GM18499 (cell line): ENCODE data around the gene FRMD4A.

Source experiments
- ATAC-seq: cut with Tn5 transposase; IDR thresholded peaks from one replicate; pipeline ENCODE4 v1.9.1; 2021; ENCODE audit warnings: moderate number of reproducible peaks; ENCODE audit not compliant: insufficient read depth, unreplicated experiment

Gene FRMD4A

DNA sequence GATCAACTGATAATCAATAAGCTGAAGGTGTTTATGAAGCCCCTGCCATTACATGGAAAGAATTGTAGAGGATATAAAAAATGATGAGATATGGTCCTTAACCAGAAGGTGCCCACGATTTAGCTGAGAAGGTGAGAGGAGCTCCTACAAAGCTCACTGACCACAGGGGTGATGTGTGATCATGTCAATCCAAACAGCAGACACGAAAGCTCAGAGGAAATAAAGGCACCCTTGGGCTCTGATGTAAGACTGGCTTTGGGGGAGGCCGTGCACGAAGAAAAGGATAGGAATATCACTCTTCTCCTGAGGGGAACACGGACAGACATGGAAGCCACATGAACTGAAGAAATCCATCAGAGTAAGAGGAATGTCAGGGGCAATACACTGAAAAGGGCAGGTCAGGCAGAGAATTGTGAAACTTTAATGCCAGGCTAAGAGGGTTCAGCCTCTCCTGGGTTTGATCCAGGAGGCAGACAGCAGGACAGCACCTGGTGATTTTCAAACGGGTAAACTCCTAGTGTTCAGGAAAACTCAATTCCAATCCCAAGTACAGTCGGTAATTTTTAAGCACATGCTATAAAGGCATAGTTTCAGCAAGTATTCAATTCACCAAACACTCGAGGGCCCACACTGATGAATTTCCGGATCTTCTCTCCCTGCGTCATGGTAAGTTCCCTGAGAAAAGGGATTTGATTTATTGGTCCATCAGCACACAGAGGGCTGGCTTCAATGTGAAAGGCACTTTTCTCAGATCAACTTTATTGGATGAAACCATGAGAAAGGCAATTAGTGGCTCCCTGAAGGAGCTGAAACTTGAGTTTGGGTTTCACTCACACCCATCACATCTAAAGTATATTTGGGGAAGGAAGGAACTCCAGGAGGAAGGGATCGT, 580.2 kb downstream of the FRMD4A start:
- ATAC-seq, result no peak

DNA sequence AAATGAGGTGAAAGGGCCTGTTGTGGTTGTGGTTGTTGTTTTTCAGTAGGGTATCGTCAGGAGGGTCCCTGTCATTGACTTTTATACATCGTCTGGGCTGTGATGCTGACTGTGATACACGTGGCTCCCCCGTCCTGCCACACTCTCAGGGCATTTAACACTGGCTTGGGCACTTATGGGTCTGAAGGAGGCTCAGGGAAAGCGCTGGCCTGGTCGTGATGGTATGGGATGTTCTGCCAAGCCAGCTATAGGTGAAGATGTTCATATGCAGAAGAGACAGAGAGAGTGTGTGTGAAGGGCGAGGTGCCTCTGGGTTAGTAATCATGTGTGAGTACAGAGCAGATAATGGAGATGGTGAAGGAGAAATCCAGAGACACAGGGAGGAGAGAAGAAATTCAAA, 585.5 kb downstream of the FRMD4A start:
- ATAC-seq, result no peak

DNA sequence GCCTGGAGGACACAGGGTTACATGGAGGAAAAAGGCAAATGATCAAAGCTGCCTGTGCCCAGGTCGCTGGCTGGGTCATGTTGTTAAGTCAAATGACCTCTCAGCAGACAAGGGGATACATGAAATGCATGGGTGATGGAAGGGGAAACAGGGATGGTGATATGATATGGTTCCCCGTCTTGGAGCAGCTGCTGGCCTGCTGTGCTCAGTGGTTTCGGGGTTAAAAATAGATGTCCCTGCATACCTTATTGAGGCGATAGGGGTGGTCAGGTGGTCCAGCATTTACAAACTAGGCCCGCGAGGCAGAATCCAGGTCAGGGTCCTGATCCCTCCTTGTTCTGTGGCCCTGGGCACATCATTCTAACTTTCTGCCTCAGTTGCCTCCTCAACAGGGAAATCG, 586.8 kb downstream of the FRMD4A start:
- no peak for ATAC-seq

DNA sequence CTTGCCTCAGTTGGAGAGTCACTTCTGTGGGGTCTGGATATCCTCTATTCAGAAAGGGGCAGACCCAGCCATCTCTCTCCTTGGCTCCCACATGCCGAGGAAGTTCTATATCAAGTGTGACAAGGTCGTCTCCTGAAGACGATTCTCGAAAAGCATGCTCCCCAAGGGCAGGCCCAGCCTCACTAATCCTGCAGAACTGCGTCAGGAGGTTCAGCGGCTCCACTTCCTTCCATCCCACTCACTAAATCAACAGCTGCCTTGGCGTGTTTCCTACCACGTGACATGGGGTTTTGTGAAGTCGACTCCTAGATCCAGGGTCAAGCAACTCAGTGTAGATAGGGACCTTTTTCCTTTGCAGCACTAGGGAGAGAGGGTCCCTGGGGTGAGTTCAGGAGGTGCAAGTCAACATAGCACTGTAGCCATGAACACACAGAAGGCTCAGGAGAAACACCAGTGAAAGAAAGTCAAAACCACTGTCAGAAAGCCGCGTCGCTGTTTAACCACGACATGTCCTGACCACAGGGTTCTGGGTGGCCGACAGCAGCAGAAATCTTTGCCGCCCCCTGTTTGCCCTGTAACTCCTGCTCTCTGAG, 587.5 kb downstream of the FRMD4A start:
- no peak for ATAC-seq

DNA sequence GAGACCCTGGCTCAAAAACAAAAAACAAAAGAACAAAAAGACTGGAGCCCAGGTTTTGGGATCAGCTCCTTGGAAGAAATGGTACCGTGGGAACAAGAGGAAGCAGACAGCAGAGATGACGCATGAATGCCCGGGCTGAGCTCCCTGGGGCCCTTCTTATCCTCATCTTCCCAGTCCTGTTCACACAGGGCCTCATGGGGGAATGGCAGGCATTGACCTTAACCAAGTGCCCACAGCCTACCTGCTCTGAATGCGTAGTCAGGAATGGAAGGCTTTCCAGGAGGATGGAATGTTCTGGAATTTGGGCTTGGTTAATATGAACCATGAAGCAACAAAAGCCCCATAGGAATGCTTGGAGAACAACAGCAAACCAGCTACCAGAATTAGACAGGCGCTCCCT, 589.3 kb downstream of the FRMD4A start:
- ATAC-seq, result no peak

DNA sequence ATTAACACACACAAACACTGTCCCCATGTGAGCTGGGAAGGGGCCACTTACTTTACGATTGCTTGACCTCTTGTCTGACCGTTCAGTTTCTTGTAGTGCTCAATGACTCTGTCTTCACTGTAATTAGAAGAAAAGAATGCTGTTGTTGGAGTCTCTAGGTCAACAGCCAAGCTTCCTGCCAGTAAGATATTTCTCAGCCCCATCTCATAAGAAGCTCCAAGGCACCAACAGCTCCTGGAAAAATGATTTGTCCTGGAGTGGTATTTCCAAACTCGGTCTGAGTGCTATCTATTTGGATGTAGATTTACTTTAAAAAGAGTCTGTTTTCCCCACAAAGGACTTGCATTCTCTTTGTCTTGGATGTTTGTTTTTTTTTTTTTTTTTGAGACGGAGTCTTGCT, 590.3 kb downstream of the FRMD4A start:
- no peak for ATAC-seq

DNA sequence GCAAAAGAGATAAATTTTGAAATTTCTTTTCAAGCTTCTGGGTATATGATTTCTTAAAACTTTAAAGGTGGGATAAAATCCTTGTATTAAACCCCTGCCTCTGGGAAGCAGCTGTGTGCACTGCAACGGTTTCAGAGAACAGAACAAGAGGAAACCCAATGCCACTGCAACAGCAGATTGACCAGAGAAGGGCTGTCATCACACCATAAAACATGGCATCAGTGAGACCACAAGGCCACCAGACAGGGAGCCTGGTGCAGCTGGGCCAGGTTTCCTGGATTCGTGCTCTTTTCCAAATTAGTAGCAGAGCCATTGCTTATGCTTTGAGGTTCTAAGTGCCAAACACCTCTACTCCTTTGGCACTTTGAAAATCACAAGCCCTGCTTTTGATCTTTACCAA, 591.5 kb downstream of the FRMD4A start:
- ATAC-seq, result no peak

DNA sequence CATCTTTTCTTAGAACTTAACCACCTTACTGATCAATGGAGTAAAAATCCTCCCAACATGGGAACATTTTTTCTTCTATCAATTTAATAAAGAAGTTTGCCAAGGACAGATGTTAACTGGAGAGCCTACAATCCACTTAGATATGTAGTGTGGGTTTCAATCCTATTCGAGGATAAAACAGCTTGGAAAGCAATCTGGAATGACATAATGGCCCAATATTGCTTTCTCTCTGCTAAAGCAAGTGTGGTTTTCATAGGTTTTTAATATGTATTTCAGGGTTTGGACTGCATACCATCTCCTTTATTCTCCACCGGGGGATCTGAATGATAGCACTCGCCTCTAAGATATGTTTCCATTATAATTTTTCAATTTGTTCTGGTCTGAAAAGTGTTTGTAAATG, 594.2 kb downstream of the FRMD4A start:
- no peak for ATAC-seq

DNA sequence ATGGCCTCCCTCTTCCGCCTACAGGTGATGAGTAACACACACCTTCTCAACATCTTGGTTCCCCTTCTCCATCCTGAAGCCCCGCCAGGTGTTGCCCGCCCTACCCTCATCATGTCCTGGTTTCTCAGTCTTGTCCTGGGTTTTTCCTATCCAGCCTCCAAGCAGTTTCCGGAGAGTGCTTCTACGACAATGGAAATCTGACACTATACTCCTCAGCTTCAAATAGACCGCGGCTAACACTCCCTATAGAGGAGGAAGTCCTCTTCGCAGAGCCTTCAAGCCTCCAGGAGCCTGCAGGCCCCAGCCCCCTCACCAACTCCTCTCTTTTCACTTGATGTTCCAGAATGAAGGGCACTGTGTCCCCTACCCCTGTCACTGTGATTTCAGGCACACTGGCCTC, 596.6 kb downstream of the FRMD4A start:
- ATAC-seq, result no peak

DNA sequence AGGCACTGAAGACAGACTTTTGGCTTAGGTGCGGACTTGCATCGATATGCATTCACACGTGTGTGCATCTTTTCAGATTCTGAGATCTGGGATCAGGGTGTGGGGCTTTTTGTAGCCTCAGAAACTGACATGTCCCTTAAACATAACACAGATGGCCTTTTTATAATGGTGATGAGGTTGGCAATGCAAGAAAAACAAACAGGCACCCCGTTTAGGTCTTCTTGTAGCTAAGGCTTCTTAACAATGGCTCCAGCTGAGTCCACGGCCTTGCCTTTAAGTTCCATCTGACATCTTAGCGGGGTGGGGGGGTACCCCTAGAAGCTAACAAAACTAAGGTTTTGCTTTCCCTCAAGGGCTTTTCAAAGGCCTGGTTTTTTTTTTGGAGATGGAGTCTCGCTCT, 597.7 kb downstream of the FRMD4A start:
- ATAC-seq, result no peak

DNA sequence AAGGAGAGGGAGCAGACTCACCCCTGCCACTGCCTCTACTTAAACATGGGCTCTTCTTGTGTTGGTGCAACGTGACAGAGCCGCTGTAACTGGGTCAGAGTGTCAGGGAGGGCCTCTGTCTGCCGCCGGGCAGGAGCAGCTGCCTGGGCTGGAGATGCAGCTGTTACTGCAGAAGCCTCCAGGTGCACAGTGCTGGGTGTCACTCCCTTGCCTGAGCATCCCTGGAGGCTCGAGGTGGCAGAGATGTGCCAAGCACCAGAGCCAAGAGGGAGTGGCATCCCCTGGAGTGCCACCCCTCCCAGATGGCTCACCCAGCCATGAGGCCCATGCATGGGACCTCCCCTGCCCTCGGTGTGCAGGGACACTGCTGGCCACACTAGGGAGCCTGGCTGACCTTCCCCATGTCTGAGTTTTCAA, 598.3 kb downstream of the FRMD4A start:
- ATAC-seq, result no peak

DNA sequence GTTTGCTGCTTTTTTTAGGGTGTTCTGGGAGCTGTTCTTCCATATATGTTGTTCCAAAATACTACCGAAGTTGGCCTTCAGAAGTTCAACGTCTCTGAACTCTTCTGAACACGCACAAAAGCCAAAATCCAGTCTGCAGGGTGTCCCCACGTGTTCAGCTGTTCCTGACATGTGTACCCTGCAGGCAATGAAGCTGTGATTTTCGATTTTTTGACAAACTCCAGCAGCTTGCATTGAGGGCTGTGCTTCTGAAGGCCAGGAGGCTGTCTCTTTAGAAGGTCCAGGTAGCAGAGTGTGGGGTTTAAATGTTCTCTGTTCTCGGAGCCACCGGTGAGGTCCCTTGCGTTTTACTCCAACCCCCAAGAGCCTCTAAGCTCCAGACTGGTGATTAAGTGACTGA, 598.9 kb downstream of the FRMD4A start:
- ATAC-seq, result no peak

DNA sequence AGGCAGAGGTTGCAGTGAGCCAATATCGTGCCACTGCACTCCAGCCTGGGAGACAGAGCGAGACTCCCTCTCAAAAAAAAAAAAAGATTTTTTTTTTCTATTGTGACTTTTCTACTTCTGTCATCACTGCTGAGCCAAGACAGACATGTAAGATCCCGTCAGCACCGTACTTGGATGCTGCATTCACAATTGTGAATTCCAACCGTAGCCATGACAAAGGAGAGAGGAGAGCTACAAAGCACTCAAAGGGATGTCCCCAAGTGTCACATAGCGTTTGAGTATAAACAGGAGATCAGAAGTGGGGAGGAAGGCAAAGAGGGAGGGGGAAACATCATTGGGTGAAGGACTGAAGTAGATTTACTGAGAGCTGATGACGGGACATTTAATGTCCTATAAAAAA, 599.8 kb downstream of the FRMD4A start:
- no peak for ATAC-seq

DNA sequence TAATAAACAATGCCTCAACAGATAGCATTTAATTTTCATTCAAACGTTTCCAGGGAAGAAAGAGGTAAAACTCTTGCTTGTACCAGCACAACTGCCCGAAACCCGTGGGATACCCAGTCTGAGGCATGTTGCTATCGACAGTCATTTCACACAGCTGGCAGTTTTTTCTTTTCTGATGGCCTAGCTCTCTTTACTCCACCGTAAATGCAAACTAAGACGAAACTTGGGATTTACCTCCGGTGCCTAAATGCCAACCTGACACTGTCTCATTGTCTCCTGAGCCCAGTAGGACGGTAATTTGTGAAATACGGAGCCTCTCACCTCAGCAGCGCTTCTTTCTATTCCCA, 600.4 kb downstream of the FRMD4A start:
- no peak for ATAC-seq

DNA sequence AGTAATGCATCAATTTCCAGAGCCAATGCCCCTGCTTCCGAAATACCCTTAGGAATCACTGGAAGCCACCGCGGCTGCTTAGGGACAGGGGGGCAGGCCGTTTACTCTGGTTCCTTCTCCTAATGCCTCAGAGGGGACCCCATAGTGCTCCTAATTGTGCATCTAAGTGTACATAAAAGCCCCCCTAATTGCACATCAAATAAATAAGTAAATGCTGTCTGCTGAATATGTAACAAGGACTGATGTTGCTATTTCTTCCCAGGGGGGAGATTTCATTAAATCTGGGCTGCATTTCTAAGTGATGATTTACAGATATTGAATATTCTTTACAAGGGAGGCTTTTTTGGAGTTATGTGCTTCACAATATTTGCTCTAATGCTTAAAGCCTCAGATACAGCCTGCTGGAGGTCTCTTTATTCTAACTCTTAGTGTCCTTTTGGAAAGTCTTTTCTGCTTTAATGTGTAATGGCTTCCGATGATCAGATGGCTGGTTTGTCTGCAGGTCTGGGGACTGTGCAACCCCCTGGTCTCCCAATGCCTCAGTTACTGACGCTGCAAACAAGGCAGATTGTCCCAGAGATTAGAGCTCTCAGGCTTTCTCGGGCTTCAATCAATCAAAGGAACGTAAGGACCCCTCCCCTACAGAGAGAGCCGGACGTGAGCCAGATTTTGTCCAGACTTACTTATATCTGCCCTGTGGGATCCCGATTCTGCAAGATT, 601.0 kb downstream of the FRMD4A start:
- no peak for ATAC-seq

DNA sequence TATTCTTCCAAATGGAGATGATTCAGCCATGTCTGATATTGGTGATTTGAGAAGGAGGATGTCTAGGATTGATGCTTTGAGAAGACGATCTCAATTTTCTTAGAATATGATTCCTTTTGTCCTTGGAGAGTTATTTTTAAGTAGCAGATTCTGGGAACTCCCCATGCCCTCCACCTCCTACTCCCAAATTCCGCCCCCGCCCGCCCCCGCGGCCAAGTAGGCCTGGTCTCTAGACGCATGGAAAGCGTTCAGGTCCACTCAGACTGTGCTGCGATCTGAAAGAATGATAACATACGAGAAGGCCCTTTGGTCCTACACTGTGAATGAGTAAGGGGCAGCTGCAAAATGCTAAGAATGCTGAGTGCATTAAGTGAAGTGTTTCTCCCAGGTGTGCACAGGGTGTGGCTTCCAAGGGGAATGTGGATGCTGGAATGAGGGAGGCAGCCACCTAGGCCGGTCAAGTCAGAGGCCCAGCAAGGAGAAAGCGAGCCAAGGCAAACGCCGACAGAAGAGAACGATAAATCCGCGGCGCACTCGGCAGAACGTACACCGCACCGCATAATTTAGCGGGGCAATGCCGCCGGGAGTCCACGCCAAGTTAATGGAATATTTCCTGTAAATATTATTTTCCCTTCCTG, 601.7 kb downstream of the FRMD4A start:
- ATAC-seq, result no peak

DNA sequence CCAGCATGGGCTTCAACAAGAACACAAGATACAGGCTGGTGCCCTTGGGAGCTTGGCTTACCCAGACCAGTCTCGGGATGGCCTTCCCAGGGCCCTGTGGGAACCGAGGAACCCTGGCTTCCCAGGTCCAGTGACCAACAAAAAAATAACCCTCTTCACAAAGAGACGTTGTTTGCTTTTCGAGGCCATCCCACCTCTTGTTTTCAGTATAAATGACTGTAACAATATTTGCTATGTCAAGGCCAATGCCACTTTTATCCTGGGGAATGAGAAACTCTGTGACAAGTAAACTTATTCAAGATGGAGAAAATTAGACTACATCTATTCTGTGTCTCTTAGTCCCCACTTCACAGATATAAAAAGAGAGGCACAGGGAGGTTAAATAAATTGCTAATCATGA, 605.1 kb downstream of the FRMD4A start:
- ATAC-seq, result no peak

DNA sequence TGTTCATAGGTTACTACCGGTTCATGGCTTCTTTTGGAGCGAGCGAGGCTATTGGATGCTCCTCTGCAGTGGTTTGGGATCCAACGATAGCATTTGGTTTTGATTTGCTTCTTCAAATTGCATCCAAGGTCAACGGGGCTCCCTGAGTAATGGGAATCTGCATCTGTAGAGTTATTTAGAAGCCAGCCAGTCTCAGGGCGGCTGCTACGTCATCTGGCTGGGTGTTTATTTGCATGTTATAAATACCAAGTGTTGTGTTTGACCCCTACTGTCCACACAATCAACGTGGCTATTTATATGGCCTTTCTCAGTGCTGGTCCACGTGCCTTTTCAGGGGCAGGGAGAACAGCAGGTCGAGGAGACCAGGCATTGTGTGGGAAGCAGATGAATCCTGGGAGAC, 606.2 kb downstream of the FRMD4A start:
- no peak for ATAC-seq

DNA sequence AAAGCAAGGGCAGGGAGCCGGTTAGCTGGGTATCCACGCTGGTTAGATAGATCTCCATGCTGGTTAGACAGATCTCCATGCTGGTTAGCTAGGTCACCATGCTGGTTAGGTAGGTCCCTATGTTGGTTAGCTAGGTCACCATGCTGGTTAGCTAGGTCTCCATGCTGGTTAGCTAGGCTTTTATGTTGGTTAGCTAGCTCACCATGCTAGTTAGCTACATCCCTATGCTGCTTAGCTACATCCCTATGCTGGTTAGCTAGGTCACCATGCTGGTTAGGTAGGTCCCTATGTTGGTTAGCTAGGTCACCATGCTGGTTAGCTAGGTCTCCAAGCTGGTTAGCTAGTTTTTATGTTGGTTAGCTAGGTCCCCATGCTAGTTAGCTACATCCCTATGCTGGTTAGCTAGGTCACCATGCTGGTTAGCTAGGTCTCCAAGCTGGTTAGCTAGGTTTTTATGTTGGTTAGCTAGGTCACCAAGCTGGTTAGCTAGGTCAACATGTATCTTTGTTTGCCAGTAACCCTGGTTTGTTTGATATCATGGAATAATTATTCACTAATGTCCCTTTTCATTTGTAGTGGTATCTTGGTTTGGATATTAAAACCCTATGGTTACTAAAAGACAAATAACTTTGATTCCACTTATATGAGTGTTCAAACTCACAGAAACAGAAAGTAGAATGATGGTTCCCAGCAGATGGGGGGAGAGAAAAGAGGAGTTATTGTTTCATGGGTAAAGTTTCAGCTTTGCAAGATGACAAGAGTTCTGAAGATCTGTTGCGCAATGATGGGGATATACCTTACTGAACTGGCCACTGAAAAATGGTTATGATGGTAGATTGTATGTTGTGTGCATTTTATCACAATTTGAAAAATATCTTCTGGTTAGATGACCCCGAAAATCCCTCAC, 607.7 kb downstream of the FRMD4A start:
- no peak for ATAC-seq

DNA sequence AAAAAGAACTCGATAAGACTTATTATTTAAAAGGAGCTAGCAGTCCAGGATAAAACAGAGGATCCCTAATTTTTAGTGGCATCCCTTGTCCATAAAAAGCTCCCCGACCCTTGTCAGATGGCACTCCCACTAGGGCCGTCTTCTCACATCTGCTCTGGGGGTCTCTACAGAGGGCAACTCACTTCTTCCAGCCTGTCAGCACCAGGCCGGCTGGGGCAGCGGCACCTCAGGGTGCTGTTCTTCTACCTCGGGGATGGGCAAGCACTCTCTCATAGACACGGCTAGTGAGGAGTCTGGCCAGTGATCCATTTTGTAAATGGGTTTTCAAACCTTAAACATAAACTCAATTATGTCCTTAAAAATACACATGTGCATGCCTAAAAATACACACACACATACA, 609.2 kb downstream of the FRMD4A start:
- no peak for ATAC-seq
